EH (cell line): ENCODE data around the gene PHF14.
"Not testable (repeated sequence)": the region's sequence is repeated elsewhere in the genome, so short reads cannot be mapped to it uniquely, and the experiment has no call there.

Experiments used
- DNase-seq: peaks from one replicate; pipeline ENCODE4 v3.0.0-alpha.2; 2015; ENCODE audit warnings: low read depth

PHF14 gene, protein sequence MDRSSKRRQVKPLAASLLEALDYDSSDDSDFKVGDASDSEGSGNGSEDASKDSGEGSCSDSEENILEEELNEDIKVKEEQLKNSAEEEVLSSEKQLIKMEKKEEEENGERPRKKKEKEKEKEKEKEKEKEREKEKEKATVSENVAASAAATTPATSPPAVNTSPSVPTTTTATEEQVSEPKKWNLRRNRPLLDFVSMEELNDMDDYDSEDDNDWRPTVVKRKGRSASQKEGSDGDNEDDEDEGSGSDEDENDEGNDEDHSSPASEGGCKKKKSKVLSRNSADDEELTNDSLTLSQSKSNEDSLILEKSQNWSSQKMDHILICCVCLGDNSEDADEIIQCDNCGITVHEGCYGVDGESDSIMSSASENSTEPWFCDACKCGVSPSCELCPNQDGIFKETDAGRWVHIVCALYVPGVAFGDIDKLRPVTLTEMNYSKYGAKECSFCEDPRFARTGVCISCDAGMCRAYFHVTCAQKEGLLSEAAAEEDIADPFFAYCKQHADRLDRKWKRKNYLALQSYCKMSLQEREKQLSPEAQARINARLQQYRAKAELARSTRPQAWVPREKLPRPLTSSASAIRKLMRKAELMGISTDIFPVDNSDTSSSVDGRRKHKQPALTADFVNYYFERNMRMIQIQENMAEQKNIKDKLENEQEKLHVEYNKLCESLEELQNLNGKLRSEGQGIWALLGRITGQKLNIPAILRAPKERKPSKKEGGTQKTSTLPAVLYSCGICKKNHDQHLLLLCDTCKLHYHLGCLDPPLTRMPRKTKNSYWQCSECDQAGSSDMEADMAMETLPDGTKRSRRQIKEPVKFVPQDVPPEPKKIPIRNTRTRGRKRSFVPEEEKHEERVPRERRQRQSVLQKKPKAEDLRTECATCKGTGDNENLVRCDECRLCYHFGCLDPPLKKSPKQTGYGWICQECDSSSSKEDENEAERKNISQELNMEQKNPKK

DNA sequence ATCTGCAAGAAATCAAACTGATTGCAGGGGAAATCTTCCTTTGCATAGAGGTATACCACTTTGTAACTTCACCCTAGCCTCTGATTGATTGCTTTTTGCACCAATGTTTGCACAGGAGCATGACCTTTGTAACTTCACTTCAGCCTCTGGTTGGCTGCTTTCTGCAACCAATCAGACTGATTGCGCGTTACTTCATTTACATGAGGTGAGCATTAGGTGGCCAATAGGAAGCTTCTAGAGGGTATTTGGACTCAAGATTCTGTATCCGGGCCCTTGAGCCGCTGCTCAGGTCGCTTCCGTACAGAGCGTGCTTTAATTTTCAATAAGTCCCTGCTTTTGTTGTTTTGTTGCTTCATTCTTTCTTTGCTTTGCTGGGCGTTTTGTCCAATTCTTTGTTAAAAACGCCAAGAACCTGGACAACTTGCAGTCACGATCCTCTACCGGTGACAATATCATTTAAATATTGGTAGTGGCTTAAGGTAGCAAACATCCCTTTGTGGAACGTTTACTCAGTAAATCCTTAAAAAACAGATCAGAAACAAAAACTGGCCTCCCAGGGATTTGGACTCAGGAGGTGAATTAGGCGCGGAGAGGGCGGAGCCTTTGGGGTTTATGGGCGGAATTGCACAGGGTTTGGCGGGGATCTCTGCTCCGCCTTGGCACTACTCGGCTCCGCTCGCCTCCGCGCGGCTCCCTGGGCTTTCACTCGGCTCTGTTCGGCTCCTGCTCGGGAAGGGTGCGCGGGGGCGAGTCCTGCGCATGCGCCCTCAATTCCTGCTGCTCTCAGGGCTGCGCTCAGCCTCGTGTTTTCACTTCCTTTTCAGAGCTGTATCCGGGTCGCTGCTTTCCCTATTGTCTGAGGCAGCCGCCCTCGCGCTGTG is at the start of gene PHF14:
PHF14 (plus strand) TSS at position 812 of the 881 bp plus-strand sequence. CDS start 452 bp downstream, outside the sequence.
- DNase-seq = peak; percentile 97

DNA sequence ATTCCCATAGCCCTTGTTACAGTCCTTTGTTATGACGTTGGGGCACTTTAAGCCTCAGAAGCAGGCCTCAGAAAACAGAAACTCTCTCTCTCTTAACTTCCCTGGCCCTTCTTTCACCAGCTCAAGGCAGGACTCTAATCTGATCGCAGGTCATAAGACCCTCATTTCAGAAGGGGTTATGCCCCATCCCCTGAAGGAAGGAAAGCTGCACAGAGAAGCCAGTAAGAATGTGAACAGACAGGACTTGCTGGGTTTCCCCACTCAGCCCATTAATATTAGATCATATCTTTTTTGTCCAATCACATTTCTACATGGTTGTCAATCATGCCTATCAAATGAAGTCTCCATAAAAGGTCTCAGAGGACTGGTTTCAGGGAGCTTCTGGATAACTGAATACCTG is 49.3 kb upstream of the PHF14 start:
- DNase-seq = no peak

DNA sequence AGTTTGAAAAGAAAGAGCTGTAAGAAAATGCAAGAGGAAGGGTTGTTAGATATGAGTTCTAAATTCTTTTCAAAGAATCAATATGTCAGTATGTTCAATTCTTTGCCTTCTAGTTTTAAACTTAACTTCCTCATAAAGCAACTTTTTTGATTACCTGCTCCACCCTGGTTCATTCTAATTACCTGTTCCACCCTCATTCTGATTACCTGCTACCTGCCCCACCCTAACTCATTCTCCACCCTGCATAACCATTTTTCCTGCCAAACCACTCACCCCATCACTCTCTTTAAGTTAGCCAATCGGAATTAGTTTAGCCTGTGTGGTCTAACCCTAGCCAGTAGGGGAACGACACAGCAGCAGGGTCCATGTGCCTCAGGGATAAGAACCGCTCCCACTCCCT is 45.5 kb upstream of the PHF14 start:
- DNase-seq = not testable (repeated sequence)

DNA sequence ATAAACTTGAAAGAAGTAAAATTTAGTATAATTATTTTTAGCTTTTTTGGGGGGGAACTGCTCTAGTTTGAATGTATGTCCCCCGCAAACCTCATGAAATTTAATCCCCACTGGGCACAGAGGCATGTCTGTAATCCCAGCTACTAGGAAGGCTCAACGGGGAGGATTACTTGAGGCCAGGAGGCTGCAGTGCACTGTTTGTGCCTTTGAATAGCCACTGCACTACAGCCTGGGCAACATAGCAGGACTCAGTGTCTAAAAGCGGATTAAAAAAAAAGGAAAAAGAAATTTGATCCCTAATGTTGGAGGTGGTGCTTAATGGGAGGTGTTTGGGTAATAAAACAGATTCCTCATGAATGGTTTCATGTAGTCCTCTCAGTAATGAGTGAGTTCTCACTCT is 43.1 kb upstream of the PHF14 start:
- DNase-seq = no peak

DNA sequence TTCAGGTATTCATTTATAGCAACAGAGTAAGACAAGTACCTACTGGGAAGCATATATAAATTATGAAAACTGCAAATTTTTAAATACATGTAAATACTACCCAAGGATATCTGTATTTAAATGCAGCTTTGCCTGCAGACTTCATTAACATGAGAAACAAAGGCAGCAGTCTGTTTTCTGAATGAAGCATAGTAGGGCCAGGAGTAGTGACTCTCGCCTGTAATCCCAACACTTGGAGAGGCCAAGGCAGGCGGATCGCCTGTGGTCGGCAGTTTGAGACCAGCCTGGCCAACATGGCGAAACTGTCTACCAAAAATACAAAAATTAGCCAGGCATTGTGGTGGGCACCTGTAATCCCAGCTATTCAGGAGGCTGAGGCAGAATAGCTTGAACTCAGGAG is 42.5 kb upstream of the PHF14 start:
- no peak for DNase-seq

DNA sequence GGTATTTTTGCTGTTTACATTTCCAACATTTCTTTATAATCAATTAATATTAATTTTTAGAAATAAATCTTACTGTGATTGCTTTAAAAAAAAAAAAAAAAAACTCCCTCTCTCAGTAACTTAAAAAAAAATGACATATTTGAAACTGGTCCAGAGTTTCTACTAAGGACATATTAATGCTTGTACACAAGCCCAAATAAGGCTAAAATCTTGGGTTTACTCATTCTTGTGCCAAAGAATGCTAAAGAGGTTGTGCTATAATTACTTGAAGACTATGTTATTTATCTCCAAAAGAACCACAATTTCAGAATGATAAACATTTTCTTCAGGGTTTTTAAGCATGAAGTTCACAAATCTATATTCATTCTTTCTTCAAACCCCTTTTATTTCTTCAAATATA is 39.4 kb upstream of the PHF14 start:
- DNase-seq = peak; percentile 85

DNA sequence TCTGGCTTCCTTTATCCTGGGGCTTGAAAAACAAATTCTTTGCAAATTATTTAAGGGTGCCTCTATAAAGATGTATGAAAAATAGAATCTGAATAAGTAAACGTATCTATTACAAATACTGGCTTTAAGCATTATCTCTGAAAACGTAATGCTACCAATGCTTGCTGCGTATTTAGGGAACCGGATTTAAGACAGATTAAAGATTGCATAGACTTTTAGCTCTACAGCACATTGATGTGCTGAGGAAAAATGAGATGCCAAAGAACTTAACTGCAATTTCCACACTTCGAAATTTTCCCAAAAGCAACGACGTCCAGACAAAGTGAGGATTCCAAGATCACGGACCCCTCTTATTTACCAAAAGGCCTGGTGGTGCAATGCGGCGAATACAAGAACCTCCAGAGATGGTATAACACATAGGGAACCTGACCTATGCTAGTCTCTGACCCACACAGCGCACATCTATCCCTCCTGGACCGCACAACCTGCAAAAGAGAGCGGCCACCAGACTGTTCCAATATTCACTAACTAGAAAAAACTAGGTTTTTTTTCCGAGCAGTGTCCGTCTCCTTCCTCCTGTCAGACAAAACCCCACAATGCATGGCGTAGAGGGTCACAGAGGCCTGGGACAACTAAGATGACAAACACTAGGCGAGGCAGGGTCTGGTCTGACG is 34.3 kb upstream of the PHF14 start:
- DNase-seq = no peak

DNA sequence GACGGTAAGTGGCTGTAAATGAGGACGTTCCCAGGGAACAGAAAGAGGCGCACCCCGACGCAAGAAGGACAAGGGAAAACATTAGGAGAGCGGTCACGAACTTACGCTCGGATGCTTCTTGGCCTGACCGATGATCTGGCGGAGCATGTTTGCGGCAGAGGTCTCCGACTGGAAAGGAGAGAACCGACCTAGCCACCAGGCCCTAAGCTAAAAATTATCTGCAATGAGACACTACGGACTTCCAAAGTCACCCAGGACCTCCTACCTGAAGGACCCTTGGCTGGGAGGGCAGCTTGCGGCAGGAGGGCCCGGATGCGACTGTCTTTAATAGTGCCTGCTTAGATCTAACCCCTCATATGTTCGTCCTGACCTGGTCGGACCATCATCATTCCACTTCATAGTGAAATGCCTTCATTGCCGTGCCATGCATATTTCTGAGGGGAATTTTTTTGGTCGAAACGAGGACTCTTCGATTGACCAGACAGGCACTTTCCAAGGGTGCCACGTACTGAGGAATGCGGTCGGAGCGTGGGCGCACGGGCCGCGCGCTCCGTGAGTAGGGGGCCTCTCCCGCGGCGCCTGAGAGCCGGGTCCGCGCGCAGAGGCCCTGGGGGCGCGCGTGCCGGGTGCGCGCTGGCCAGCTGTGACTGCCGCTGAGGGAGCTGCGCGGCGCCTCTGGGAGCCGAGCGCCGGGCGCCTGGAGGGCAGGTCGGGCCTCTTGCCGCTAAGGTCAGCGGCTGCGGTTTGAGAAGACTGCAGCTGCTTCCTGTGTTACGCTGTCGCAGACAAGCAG is 33.6 kb upstream of the PHF14 start:
- peak; percentile 95 for DNase-seq

DNA sequence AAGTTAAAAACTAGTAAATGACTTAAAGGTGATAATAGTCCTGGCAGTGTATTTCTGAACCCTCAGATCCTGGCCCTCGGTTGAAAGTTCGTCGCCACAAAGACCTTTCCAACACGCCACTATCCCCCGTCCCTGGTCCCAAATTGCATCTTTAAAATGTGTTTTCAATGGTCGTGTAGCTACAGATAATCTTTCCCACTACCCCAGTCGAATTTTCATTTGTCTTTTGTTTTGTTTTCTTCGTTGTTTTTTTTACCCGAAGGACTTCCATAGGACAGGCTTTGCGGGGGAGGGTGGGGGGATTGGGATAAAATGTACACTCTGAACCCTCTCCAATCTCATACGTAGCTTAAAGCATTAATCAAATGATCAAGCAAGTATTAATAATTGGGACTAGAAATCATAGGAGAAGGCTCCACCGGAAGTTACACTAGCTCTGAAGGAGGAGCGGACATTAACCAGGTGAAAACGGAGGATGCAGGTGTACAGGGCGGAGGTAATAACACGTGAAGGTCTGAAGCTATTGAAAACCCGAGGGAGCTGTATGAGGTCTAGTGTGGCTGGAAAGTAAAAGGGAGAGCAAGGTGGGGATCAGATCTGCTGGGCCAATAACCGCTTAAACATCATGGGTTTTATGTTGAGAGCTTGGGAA is 32.8 kb upstream of the PHF14 start:
- no peak for DNase-seq

DNA sequence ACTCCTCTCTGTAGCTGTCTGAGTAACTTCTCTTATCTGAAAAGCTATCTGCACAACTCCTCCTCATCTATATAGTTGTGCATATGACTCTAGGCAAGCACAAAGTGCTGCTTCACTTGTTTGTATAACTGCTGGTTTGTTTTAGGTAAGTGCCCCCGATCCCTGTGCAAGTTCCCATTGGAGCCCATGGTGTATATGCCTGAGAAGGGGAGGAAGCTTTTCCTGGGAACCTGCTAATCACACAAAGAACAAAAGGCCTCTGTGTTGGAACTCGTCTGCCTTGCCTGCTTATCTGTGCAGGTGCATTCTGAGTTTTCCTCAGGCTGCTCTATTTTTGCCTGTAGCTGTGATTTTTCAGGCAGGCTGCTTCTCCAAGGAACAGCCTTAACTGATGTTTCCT is 23.2 kb upstream of the PHF14 start:
- no peak for DNase-seq

DNA sequence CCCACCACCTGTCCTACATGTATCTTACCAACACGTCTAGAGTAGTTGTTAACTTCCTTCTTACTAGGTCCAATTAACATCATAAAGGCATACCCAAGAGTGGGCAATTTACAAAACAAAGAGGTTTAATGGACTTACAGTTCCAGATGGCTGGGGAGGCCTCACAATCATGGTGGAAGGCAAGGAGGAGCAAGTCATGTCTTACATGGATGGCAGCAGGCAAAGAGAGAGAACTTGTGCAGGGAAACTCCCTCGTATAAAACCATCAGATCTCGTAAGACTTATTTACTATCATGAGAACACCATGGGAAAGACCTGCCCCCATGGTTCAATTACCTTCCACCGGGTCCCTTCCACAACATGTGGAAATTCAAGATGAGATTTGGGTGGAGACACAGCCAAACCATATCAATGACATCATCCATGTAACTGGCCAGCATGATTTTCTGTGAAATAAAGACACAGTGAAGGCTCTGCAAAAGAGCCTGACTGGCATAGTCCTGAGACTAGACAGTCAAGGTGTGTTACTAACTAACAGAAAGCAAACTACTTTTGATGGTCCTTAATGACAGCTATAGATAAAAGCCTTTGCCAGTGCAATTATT is 22.6 kb upstream of the PHF14 start:
- not testable (repeated sequence) for DNase-seq

DNA sequence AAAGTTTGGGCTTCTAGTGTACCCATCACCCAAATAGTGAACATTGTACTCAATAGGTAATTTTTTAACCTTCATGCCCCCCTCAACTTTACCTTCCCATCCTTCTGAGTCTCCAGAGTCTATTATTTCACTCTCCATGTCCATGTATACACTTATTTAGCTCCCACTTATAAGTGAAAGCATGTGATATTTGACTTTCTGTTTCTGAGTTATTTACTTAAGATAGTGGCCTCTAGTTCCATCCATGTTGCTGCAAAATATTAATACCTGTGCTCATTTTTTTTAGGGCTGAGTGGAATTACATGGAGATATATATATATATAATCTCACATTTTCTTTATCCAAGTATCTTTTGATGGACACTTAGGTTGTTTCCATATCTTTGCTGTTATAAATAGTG is 21.1 kb upstream of the PHF14 start:
- DNase-seq = no peak

DNA sequence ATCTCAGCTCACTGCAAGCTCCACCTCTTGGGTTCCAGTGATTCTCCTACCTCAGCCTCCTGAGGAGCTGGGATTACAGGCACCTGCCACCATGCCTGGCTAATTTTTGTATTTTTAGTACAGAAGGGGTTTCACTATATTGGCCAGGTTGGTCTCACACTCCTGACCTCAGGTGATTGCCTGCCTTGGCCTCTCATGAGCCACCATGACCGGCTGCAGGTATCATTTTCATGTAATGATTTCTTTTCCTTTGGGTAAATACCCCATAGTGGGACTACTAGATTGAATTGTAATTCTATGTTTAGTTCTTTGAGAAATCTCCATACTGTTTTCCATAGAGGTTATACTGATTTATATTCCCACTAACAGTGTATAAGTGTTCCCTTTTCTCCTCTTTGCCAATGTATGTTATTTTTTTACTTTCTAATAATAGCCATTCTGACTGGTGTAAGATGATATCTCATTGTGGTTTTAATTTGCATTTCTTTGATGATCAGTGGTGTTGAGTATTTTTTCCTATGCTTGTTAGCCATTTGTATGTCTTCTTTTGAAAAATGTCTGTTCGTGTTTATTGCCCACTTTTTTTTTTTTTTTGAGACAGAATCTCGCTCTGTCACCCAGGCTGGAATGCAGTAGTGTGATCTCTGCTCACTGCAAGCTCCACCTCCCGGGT is 20.5 kb upstream of the PHF14 start:
- not testable (repeated sequence) for DNase-seq

DNA sequence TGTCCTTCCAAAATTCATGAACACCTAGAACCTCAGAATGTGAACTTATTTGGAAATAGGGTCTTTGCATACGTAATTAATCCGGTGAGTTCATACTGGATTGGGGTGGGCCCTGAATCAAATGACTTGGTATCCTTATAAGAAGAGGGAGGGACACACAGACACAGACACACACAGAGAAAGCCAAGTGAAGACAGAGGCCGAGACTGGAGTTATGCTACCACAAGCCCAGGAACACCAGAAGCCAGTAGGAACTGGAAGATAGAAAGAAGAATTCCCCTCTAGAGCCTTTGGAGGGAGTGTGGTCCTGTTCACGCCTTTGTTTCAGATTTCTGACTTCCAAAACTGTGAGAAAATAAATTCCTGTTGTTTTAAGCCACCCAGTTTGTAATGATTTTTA is 17.1 kb upstream of the PHF14 start:
- no peak for DNase-seq

DNA sequence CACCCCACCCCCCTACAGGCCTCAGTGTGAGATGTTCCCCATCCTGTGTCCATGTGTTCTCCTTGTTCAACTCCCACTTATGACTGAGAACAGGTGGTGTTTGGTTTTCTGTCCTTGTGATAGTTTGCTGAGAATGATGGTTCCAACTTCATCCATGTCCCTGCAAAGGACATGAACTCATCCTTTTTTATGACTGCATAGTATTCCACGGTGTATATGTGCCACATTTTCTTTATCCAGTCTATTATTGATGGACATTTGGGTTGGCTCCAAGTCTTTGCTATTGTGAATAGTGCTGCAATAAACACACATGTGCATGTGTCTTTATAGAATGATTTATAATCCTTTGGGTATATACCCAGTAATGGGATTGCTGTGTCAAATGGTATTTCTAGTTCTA is 13.4 kb upstream of the PHF14 start:
- not testable (repeated sequence) for DNase-seq

DNA sequence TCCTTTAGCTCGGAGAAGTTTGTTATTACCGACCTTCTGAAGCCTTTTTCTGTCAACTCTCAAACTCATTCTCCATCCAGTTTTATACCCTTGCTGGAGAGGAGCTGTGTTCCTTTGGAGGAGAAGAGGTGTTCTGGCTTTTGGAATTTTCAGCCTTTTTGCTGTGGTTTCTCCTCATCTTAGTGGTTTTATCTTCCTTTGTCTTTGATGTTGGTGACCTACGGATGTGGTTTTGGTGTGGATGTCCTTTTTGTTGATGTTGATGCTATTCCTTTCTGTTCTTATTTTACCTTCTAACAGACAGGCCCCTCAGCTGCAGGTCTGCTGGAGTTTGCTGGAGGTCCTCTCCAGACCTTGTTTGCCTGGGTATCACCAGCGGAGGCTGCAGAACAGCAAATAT is 8.7 kb upstream of the PHF14 start:
- DNase-seq = not testable (repeated sequence)

DNA sequence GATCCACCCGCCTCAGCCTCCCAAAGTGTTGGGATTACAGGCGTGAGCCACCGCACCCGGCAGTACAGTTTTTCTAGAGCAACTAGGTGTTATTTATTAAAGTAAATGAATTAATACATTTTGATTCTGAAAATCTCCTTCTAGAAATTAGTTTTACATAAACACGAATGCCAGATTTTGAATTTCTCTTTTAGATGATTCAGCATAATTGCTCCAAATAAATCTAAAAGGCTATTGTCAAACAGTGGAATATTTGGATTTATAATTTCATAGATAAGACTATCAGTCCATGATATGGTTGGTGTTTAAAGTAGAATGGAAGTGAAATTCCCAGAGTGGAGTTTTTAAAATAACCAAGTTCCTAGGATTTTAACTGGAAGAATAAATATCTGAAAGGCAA is 1.5 kb upstream of the PHF14 start:
- no peak for DNase-seq

DNA sequence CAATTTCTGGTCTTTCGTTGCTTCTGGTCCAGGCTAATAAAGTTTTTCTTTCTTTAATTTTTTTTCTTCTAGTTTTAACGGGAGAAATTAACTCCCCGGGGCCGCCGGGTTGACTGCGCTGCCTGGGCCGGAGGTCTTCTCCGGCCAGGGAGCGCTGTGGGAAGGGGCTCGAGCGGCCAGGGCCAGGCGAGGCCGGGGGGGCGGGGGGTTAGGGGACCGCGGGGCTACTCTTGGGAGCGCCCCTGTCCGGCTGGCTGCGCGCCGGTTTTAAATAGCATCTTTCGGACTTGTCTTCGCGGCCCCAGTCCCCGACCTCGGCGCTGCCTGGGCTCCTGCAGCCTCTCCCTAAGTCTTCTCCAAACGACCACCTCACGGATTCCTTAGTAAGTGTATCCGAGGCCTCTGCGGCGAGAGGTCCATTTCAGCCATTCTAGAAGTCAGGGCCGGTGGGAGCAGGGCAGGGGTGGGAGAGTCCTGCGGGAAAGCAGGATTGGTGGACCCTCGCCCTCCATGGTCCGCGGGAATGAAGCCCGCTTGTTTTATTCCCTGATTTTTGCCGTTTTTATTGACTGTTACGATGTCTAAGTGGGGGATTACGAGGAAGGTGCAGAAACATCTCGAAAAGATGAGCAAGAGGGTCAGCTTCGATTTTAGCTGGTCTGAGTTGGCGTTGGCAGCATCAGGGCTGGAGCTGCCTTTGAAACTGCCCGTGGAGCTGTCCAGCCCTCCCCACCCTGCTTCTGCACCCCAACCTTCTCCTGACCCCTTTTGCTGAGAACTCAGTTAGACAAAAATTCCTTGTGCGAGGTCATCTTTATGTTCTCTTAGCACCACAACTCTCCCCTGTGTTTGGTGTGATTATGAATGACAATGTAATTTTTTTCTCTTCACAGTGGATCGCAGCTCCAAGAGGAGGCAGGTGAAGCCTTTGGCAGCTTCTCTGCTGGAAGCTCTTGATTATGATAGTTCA is 555 bp downstream of the PHF14 start:
- DNase-seq = peak; percentile 59
